ENCODE measurements around the gene ACSL1. TPM values are rescaled to one million over a fixed set of nuclear protein-coding genes. Genes with fewer than 3 reads are reported as not detected.
A peak's percentile ranks its signal among the peaks of the same experiment; 100 is the strongest.

The ACSL1 gene
- total and polyA plus RNA-seq, 2 experiments from 2014 or later, result 121 to 168 TPM

GRCh38 chr4:184771416-184771815, 54.4 kb downstream of the ACSL1 start:
- no peak for DNase-seq (ENCODE audit: low spot score)
- Histone ChIP-seq H4K20me1 (ENCODE audit: insufficient read depth, poor library complexity, severe bottlenecking) (no peaks in the 10 kb centered on the region), H2AFZ (no peak overlapping the region), H3K27me3 (no peaks in the 10 kb centered on the region), H3K4me3 (no peak overlapping the region), H3K4me2 (no peak overlapping the region), H3K36me3 (replicated peaks; ENCODE audit: insufficient read depth, low read depth) (no peaks in the 10 kb centered on the region), H3K9me3 (ENCODE audit: low read depth) (no peaks in the 10 kb centered on the region), H3K4me1 (ENCODE audit: insufficient read depth) (no peaks in the 10 kb centered on the region), H3K79me2 (no peaks in the 10 kb centered on the region), H3K9me2 (replicated peaks; ENCODE audit: insufficient read depth) (no peaks in the 10 kb centered on the region), H3K27ac (no peak overlapping the region)
- 95% methylated on average over 1 of the region's 1 CpG for WGBS (ENCODE audit: low lambda C conversion rate, missing lambda C conversion rate)
- TF ChIP-seq EZH2phosphoT487 (IDR thresholded peaks at IDR 0.05; ENCODE audit: low read depth, severe bottlenecking, unreplicated experiment) (no peak), EZH2 (IDR thresholded peaks at IDR 0.05; ENCODE audit: borderline replicate concordance) (no peak), CTCF (IDR thresholded peaks at IDR 0.05; ENCODE audit: poor library complexity) (no peak)

- no peaks in the 10 kb centered on the region for H3K9me2 ChIP-seq (replicated peaks; ENCODE audit: insufficient read depth)
- no peak overlapping the region for H3K4me2 ChIP-seq
- H3K27me3 ChIP-seq, result no peaks in the 10 kb centered on the region
- no peaks in the 10 kb centered on the region for H3K4me1 ChIP-seq (ENCODE audit: insufficient read depth)
- DNase-seq (ENCODE audit: low spot score), result no peak
- no peak overlapping the region for H2AFZ ChIP-seq
- H4K20me1 ChIP-seq (ENCODE audit: insufficient read depth, poor library complexity, severe bottlenecking), result no peaks in the 10 kb centered on the region
- no peak overlapping the region for H3K4me3 ChIP-seq
- H3K9me3 ChIP-seq (ENCODE audit: low read depth), result no peaks in the 10 kb centered on the region
- no peaks in the 10 kb centered on the region for H3K36me3 ChIP-seq (replicated peaks; ENCODE audit: insufficient read depth, low read depth)
- no peak overlapping the region for H3K27ac ChIP-seq
- H3K79me2 ChIP-seq, result no peaks in the 10 kb centered on the region
- WGBS (ENCODE audit: low lambda C conversion rate, missing lambda C conversion rate), result 92% methylated on average over 7 of the region's 7 CpGs
- no peak for TF ChIP-seq EZH2phosphoT487 (IDR thresholded peaks at IDR 0.05; ENCODE audit: low read depth, severe bottlenecking, unreplicated experiment)
- TF ChIP-seq EZH2 (IDR thresholded peaks at IDR 0.05; ENCODE audit: borderline replicate concordance), result no peak
Observed at GRCh38 chr4:184769141-184769765, 56.5 kb downstream of the ACSL1 start.

- Histone ChIP-seq H3K4me3 (no peak overlapping the region), H3K36me3 (replicated peaks; ENCODE audit: insufficient read depth, low read depth) (no peaks in the 10 kb centered on the region), H4K20me1 (ENCODE audit: insufficient read depth, poor library complexity, severe bottlenecking) (no peaks in the 10 kb centered on the region), H3K9me2 (replicated peaks; ENCODE audit: insufficient read depth) (no peaks in the 10 kb centered on the region), H3K4me1 (ENCODE audit: insufficient read depth) (no peaks in the 10 kb centered on the region), H3K79me2 (no peaks in the 10 kb centered on the region), H3K27ac (no peak overlapping the region), H3K4me2 (no peak overlapping the region), H3K27me3 (no peaks in the 10 kb centered on the region), H2AFZ (no peak overlapping the region), H3K9me3 (ENCODE audit: low read depth) (no peaks in the 10 kb centered on the region)
- WGBS (ENCODE audit: low lambda C conversion rate, missing lambda C conversion rate), result 90% methylated on average over 5 of the region's 5 CpGs
- DNase-seq (ENCODE audit: low spot score), result no peak
- TF ChIP-seq CTCF (IDR thresholded peaks at IDR 0.05; ENCODE audit: poor library complexity) (no peak), EZH2 (IDR thresholded peaks at IDR 0.05; ENCODE audit: borderline replicate concordance) (no peak), EZH2phosphoT487 (IDR thresholded peaks at IDR 0.05; ENCODE audit: low read depth, severe bottlenecking, unreplicated experiment) (no peak)
Observed at GRCh38 chr4:184768296-184768695, 57.5 kb downstream of the ACSL1 start.

- Histone ChIP-seq H3K4me1 (ENCODE audit: insufficient read depth) (no peaks in the 10 kb centered on the region), H3K4me3 (no peak overlapping the region), H3K36me3 (replicated peaks; ENCODE audit: insufficient read depth, low read depth) (no peaks in the 10 kb centered on the region), H3K27ac (no peak overlapping the region), H2AFZ (no peak overlapping the region), H3K27me3 (no peaks in the 10 kb centered on the region), H3K79me2 (no peaks in the 10 kb centered on the region), H4K20me1 (ENCODE audit: insufficient read depth, poor library complexity, severe bottlenecking) (no peaks in the 10 kb centered on the region), H3K9me2 (replicated peaks; ENCODE audit: insufficient read depth) (no peaks in the 10 kb centered on the region), H3K9me3 (ENCODE audit: low read depth) (no peaks in the 10 kb centered on the region), H3K4me2 (no peak overlapping the region)
- WGBS (ENCODE audit: low lambda C conversion rate, missing lambda C conversion rate), result 90% methylated on average over 9 of the region's 9 CpGs
- TF ChIP-seq EZH2 (IDR thresholded peaks at IDR 0.05; ENCODE audit: borderline replicate concordance), result no peak
- no peak for TF ChIP-seq CTCF (IDR thresholded peaks at IDR 0.05; ENCODE audit: poor library complexity)
- TF ChIP-seq EZH2phosphoT487 (IDR thresholded peaks at IDR 0.05; ENCODE audit: low read depth, severe bottlenecking, unreplicated experiment), result no peak
- DNase-seq (ENCODE audit: low spot score), result peak; percentile 38
Observed at GRCh38 chr4:184766446-184766845, 59.3 kb downstream of the ACSL1 start.

Data from hepatocyte (in vitro differentiated cells).